H1 (cell line): ENCODE results near the gene PITPNC1.

ENCODE experiments used
- CBX5 ChIP-seq: fragments of 300-800, 300-1000 bp; sonication (generic); IDR thresholded peaks from 2 replicates; pipeline ENCODE4 v1.7.1; 2016; ENCODE audit warnings: antibody characterized with exemption, low read length, low read depth
- CREB1 ChIP-seq: IDR thresholded peaks from 2 replicates; pipeline ENCODE4 v1.6.1; 2012; ENCODE audit warnings: inconsistent platforms
- CTCF ChIP-seq, 3 experiments: IDR thresholded peaks; 1 replicate in 2 of 3; 2 replicates in 1 of 3; pipeline versions ENCODE4 v1.5.1 to v1.6.1; 2011; ENCODE audit warnings: low read length in 3 of 3, mild to moderate bottlenecking in 3 of 3, inconsistent platforms in 2 of 3, low read depth in 1 of 3, moderate library complexity in 1 of 3; ENCODE audit not compliant: insufficient read depth in 1 of 3; ENCODE audit errors: control extremely low read depth in 1 of 3
- EGR1 ChIP-seq: IDR thresholded peaks from 2 replicates; pipeline ENCODE4 v1.6.1; 2011; ENCODE audit warnings: low read depth, low read length, borderline replicate concordance
- EP300 ChIP-seq, 2 experiments: IDR thresholded peaks; 1 replicate in 1 of 2; 2 replicates in 1 of 2; pipeline ENCODE4 v1.6.1; 2011 to 2012; ENCODE audit warnings: low read depth in 2 of 2, low read length in 2 of 2, mild to moderate bottlenecking in 2 of 2, borderline replicate concordance in 1 of 2, inconsistent platforms in 1 of 2, moderate library complexity in 1 of 2
- EZH2 ChIP-seq: fragments of 200-600 bp; sonication (generic); IDR thresholded peaks from 2 replicates; pipeline ENCODE4 v1.7.1; 2012; ENCODE audit warnings: low read depth, mild to moderate bottlenecking, moderate library complexity, low read length, inconsistent platforms; ENCODE audit not compliant: severe bottlenecking
- GABPA ChIP-seq: IDR thresholded peaks from 2 replicates; pipeline ENCODE4 v1.6.1; 2011; ENCODE audit warnings: mild to moderate bottlenecking, low read length, moderate library complexity, borderline replicate concordance; ENCODE audit not compliant: insufficient read depth
- JUN ChIP-seq: IDR thresholded peaks from 2 replicates; pipeline ENCODE4 v1.6.1; 2011; ENCODE audit warnings: low read depth, mild to moderate bottlenecking, improper control_type of control experiment, low read length
- MAFK ChIP-seq: IDR thresholded peaks from 2 replicates; pipeline ENCODE4 v1.6.1; 2012; ENCODE audit warnings: low read depth, mild to moderate bottlenecking, improper control_type of control experiment, low read length
- POLR2A ChIP-seq, 2 experiments: IDR thresholded peaks; 1 replicate in 1 of 2; 2 replicates in 1 of 2; pipeline ENCODE4 v1.6.1; 2011; ENCODE audit warnings: low read depth in 2 of 2, low read length in 2 of 2, mild to moderate bottlenecking in 2 of 2; ENCODE audit errors: control extremely low read depth in 1 of 2
- RAD21 ChIP-seq, 2 experiments: IDR thresholded peaks in 1 of 2; conservative IDR thresholded peaks in 1 of 2; 2 replicates each; pipeline ENCODE4 v1.6.1; 2011; ENCODE audit warnings: low read depth in 2 of 2, low read length in 2 of 2, improper control_type of control experiment in 1 of 2, inconsistent platforms in 1 of 2, mild to moderate bottlenecking in 1 of 2, moderate library complexity in 1 of 2
- SIX5 ChIP-seq: IDR thresholded peaks from 2 replicates; pipeline ENCODE4 v1.6.1; 2011; ENCODE audit warnings: mild to moderate bottlenecking, low read depth, low read length
- TBP ChIP-seq: IDR thresholded peaks from 2 replicates; pipeline ENCODE4 v1.6.1; 2011; ENCODE audit warnings: low read depth, low read length, improper control_type of control experiment

DNA sequence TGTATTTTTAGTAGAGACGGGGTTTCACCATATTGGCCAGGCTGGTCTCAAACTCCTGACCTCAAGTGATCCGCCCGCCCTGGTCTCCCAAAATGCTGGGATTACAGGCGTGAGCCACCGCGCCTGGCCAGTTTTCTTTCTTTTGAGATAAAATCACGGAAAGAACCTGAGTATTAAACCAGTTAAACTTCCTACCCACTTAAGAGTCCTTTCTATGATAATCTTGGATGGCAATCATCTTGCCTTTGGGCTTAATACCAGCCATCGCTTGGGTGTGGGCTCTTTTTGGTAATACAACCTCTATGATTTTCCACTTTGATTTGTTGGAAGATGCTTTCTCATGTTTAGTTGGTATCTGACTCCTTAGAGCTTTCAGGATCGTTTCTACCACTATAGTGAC lies 24.0 kb downstream of the PITPNC1 start:
- TF ChIP-seq CTCF (IDR thresholded peaks at IDR 0.05; ENCODE audit: control extremely low read depth in 1 of 3, insufficient read depth in 1 of 3, low read depth in 1 of 3, low read length in 3 of 3): no peak
- no peak for TF ChIP-seq SIX5
- TF ChIP-seq MAFK: no peak
- TF ChIP-seq GABPA: no peak
- no peak for TF ChIP-seq CREB1
- no peak for TF ChIP-seq RAD21 (IDR thresholded peaks at IDR 0.05 in 1 of 2, conservative IDR thresholded peaks at IDR 0.05 in 1 of 2; ENCODE audit: low read depth in 2 of 2, low read length in 2 of 2)
- no peak for TF ChIP-seq EP300 (IDR thresholded peaks at IDR 0.05; ENCODE audit: borderline replicate concordance in 1 of 2, low read depth in 2 of 2, low read length in 2 of 2)
- no peak for TF ChIP-seq POLR2A (IDR thresholded peaks at IDR 0.05; ENCODE audit: control extremely low read depth in 1 of 2, low read depth in 2 of 2, low read length in 2 of 2)
- no peak for TF ChIP-seq EZH2
- no peak for TF ChIP-seq JUN
- no peak for TF ChIP-seq TBP
- TF ChIP-seq EGR1: no peak
- no peak for TF ChIP-seq CBX5
